Renal cortex interstitium (tissue), 11 donors: Measurements from ENCODE around the gene RPS19BP1. TPM values are rescaled to one million over a fixed set of nuclear protein-coding genes. Genes with fewer than 3 reads are reported as not detected.

Experiments used
- DNase-seq, 11 donors: peaks; one replicate each; pipeline ENCODE4 v3.0.0-alpha.2; 2013; ENCODE audit warnings: low read depth in 9 of 11, low spot score in 4 of 11; ENCODE audit errors: extremely low read depth in 1 of 11
- polyA plus RNA-seq, 3 donors: library from polyadenylated mRNA; unstranded; fragments of 120-200 nt; gene quantifications; one replicate each; pipeline ENCODE4 v1.2.1, GENCODE V29; 2013; ENCODE audit not compliant: insufficient read length in 3 of 3

The RPS19BP1 gene
- polyA plus RNA-seq, 3 donors = 41.3 to 58.4 (median 52.9) TPM

GRCh38 chr22:39502109-39502788 is 30.3 kb downstream of the RPS19BP1 start, which contains the start of gene MIEF1:
Gene MIEF1, plus strand, starts transcription at chr22:39502290. Its CDS starts 9,005 bp downstream, at chr22:39511295.
- DNase-seq = peak; percentile 87 to 96 (median 94)

DNA sequence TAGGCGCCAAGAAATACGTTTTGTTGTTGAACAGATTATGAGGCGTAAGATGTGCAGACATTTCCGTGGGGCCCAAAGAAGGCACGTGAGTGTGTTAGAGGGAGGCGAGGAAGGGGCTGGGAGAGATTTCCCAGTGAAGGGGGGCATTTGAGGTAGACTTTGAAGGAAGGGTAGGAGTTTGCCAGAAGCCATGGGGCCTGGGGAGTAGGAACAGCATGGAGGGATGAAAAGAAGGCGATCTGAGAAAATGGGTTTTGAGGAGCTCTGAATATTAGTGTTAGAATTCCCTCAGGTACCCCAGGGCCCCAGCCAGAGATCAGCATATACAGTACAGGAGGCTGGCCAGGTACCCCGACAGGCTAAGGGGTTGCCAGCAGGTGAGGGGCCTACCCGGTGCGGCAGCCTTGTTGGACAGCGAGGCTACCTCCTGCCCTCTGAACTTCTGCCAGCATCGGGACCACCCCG is 30.9 kb downstream of the RPS19BP1 start:
- no peak for DNase-seq

- no peak for DNase-seq
Measured at GRCh38 chr22:39500101-39500500, 32.4 kb downstream of the RPS19BP1 start.

GRCh38 chr22:39498802-39499201 is 33.7 kb downstream of the RPS19BP1 start:
- DNase-seq = no peak

GRCh38 chr22:39498368-39498767 is 34.2 kb downstream of the RPS19BP1 start:
- DNase-seq = no peak

DNA sequence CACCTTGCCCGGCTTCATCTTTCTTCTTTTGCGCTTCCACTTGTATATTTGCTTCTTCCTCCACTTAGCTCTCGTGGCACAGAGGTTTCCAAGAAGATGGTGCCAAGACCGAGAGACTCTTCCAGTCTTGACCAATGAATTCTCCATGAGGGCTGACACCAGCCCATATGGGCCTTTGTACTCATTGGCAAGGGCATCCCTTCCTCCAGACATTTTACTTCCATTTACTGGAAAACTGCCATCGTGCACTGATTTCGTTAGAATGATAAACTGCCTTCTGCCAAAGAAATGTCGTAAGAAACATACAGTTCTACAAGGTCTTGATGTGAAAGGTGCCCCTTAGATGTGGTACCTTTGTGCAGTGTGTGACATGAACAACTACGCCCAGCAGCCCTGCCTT is 35.1 kb downstream of the RPS19BP1 start:
- no peak for DNase-seq

DNA sequence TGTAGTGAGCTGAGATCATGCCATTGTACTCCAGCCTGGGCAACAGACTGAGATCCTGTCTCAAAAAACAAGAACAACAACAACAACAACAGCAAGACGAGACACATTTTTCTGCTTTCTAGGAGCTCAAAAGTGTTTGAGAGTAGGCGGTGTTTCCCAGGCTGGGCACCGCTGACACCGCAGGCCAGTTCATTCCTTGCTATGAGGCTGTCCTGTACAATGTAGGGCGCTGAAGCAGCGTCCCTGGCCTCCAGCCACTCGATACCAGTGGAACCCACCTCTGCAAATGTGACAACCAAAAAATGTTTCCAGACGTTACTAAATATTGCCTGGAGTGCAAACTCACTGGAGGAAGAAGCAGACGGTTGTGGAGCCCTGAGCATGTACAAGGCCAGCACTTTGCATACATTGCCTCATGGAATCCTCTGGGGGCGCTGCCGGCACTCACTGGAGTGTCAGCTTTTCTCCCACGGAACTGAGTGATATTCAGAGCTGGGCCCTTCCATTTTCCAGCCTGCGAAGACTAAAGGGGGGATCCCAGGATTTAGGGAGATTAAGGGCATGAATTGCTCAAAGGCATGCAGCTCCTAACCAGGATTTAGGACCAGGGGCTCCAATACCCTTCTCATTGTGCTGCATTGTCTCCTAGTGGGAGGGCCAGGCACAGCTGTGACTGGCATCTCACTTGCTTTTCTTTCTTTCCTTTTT is 36.3 kb downstream of the RPS19BP1 start:
- DNase-seq = peak in 4 of 11 donors; percentile 64 to 81 (median 72)

- no peak for DNase-seq
Measured at GRCh38 chr22:39494471-39495120, 38.0 kb downstream of the RPS19BP1 start.

DNA sequence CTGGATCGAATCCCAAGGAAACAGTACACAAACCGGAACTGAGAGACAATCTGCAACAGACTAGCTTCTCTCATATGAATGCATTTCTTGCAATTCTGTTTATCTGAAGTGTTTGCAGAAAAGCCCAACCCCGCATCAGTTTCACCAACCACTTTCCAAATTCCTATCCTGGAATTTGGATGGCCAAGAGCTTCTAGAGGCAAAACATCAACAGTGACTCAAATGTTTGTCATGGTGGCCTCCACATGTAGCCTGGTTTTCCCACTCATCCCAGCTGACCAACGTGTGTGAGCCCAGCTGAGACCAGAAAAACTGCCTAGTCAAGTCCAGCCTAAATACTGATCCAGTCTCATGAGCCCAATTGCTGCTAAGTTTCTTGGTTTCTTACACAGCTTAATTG is 38.8 kb downstream of the RPS19BP1 start:
- DNase-seq = no peak

GRCh38 chr22:39492186-39492585 is 40.4 kb downstream of the RPS19BP1 start:
- no peak for DNase-seq

- no peak for DNase-seq
Measured at GRCh38 chr22:39491696-39492095, 40.9 kb downstream of the RPS19BP1 start.

DNA sequence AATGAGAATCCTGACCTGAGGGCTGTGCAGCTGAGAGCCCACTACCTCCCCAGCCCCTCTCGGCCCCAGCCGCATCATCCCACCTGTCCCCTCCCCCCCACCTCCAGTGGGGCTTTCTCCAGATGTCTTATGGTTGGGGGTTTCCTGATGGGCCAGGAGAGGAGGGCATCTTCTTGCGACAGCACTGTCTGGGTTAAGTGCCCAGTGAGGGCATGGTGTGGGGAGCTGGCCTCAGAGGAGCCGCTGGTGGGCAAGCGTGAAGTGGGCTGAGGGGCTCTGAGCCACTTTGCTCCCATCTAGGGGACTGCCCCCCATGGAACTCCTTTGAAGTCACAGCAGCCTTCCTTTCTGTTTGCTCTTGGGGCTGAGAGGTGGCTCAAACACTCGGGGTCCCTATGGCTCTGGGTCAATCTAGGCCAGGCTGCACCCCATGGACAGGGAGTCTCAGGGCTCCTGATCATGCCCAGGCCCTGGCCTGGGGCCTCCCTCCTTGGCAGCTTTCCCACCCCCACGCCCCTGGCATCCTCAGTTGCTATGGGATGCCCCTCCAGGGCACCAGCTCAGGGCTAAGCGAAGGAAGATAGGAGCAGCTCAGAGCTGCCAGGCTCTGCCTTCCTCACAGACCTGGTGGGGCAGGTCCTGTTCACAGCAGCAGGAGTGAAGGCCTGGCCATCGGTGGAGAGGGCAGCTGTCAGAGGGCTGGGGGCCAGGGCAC is 41.4 kb downstream of the RPS19BP1 start:
- no peak for DNase-seq

DNA sequence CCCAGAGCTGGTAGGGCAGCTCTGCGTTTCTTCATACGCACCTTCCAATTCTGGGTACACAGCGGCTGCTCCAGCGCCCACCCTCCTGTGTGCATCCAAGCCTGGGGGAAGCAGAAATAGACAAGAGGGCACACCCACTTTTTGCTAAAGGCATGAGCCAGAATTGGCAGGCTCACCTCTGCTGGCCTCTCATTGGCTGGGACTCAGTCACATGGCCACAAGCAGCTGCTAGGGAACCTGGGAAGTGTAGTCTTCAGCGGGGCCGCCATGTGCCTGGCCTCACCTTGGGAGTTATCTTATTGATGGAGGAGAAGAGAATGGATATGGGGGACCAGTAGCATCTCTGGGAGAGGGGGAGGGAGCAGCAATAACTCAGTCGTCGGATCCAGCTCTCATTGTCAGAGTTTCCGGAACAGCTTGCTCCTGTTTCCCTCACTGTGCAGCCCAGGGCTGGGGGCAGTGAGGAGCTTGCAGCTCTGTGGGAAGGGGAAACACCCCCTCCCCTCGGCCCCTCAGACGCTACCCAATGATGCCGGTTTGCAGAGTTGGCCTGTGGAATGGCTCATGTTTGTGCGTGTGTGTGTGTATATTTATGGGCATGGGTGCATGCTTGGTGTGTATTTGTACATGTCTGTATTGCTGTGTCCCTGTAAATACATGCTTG is 42.3 kb downstream of the RPS19BP1 start:
- peak in 2 of 11 donors; percentile 39 to 42 for DNase-seq

DNA sequence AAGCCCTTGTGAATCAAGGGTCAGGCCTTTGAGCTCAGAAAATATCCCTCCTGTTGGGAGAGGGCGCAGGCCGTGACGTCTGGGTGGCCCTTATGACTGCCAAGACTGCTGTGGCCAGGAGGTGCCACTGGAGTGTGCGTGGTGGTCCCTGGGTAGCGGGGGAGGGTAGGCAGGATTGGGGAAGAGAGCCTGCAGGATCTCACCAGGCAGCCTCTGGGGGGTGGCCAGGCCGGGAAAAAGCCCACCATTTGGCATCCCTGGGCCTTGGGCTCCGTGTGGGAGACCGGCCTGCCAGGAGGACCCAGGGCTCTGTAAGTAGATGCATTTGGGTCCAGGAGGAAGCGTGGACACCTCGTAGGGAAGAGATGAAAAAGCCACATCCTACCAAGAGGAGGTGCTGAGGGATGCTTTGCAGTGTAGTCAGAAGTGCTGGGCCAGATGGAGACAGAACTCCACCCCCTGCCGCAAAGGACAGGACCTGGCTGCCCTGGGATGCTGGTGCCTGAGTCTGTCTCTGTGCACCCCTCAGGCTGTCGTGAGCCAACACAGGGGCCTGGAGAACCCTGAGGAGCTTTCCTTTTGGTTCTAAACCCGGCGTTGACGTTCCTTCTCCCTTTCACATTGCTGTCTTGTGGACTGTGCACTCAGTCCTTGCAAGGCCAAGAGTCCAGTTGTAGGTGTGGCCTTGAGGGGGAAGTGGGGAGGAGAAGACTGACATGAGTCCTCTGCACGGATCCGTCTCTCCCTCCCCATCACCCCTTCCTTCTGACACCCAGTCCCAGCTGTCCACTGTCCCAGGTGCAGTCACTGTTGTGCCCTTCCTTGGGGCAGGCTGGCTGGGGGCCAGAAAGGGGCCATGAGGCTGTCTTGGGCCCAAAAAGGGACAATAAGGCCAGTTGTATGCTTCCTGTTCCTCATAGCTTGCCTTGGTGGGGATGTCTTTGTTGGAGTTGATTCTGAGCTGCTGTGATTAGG is 43.2 kb downstream of the RPS19BP1 start:
- no peak for DNase-seq

DNA sequence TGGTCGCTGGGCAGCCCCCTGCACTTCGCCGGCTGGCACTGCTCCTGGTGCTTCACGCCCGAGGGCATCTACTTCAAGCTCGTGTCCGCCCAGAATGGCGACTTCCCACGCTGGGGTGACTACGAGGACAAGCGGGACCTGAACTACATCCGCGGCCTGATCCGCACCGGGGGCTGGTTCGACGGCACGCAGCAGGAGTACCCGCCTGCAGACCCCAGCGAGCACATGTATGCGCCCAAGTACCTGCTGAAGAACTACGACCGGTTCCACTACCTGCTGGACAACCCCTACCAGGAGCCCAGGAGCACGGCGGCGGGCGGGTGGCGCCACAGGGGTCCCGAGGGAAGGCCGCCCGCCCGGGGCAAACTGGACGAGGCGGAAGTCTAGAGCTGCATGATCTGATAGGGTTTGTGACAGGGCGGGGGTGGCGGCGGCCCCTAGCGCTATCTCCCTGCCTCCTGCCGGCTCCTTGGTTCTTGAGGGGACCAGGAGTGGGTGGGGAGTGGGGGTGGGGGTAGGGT is 43.9 kb downstream of the RPS19BP1 start:
- DNase-seq = no peak

- no peak for DNase-seq
Measured at GRCh38 chr22:39487826-39488520, 44.6 kb downstream of the RPS19BP1 start.
